GM12878 (cell line): Measurements from ENCODE around the gene GNB2. TPM values are rescaled to one million over a fixed set of nuclear protein-coding genes. Genes with fewer than 3 reads are reported as not detected.

ENCODE experiments used
- ATAC-seq: fragments of 200-7000 bp; cut with Tn5 transposase; 3 replicates; pipeline ENCODE4 v1.9.1; 2020; ENCODE audit warnings: mild to moderate bottlenecking, moderate library complexity
- BruUV-seq: library from RNA; stranded (reverse); fragments of 400-500 nt; replicated peaks from 2 replicates; lab custom pipeline; 2021; lab: Mats Ljungman, UMichigan
- CTCF ChIA-PET: fragments of 300-600 bp; sonication (Branson Sonifier 250); formaldehyde crosslinking; extraction: SDS; loops from one replicate; lab custom pipeline; 2021; ENCODE audit warnings: inconsistent platforms; lab: Yijun Ruan, JAX
- POLR2A ChIA-PET: fragments of 350-600 bp; formaldehyde crosslinking; extraction: SDS; loops from one replicate; lab custom pipeline; 2021; ENCODE audit warnings: inconsistent platforms; lab: Charles Lee
- RAD21 ChIA-PET: fragments of 300-600 bp; sonication (Branson Sonifier 250); formaldehyde crosslinking; loops from one replicate; lab custom pipeline; 2023; ENCODE audit warnings: antibody characterized with exemption; ENCODE audit not compliant: unreplicated experiment; lab: Charles Lee
- SMC1A ChIA-PET: fragments of 300-600 bp; sonication (Branson Sonifier 250); formaldehyde crosslinking; loops from one replicate; lab custom pipeline; 2023; ENCODE audit not compliant: unreplicated experiment, uncharacterized antibody; lab: Charles Lee
- DNase-seq: peaks from one replicate; pipeline ENCODE4 v3.0.0-alpha.2; 2011; ENCODE audit warnings: low read depth, low spot score
- FAIRE-seq: peaks from 3 replicates; lab custom pipeline; 2011; peaks lifted over from hg19 to GRCh38; lab: Jason Lieb, UNC
- H2AFZ ChIP-seq: 2 replicates; pipeline ENCODE4 v1.6.0; 2011; ENCODE audit warnings: low read depth, low read length, control low read depth; ENCODE audit not compliant: control insufficient read depth
- H3K27ac ChIP-seq: 2 replicates; pipeline ENCODE4 v1.5.1; 2011; ENCODE audit warnings: control low read depth; ENCODE audit not compliant: control insufficient read depth, insufficient read depth
- H3K27me3 ChIP-seq, 2 experiments: replicated peaks in 1 of 2; 2 replicates each; pipeline versions ENCODE4 v1.6.0 to v1.6.1; 2011; ENCODE audit warnings: low read length in 1 of 2; ENCODE audit not compliant: control insufficient read depth in 2 of 2, insufficient read depth in 2 of 2
- H3K36me3 ChIP-seq, 2 experiments: 2 replicates each; pipeline ENCODE4 v1.5.1; 2011; ENCODE audit warnings: low read length in 1 of 2; ENCODE audit not compliant: control insufficient read depth in 2 of 2, insufficient read depth in 2 of 2
- H3K4me1 ChIP-seq: 2 replicates; pipeline ENCODE4 v1.6.1; 2011; ENCODE audit warnings: mild to moderate bottlenecking, low read length, moderate library complexity, mixed read lengths; ENCODE audit not compliant: control insufficient read depth, insufficient read depth
- H3K4me2 ChIP-seq: 2 replicates; pipeline ENCODE4 v1.6.0; 2011; ENCODE audit warnings: control low read depth; ENCODE audit not compliant: control insufficient read depth, insufficient read depth
- H3K4me3 ChIP-seq: fragments of 200-600 bp; sonication (generic); 2 replicates; pipeline ENCODE4 v1.5.1; 2016
- H3K79me2 ChIP-seq: 2 replicates; pipeline ENCODE4 v1.6.0; 2011; ENCODE audit warnings: low read length; ENCODE audit not compliant: control insufficient read depth, insufficient read depth
- H3K9ac ChIP-seq: 2 replicates; pipeline ENCODE4 v1.8.0; 2011; ENCODE audit warnings: low read length, control low read depth, mixed read lengths; ENCODE audit not compliant: control insufficient read depth, insufficient read depth
- H3K9me3 ChIP-seq: replicated peaks from 3 replicates; pipeline ENCODE4 v1.5.1; 2011; ENCODE audit warnings: mild to moderate bottlenecking, low read length; ENCODE audit not compliant: control insufficient read depth, insufficient read depth
- H4K20me1 ChIP-seq: 2 replicates; pipeline ENCODE4 v1.6.0; 2011; ENCODE audit not compliant: control insufficient read depth, insufficient read depth
- EGR1 ChIP-seq, 2 experiments: IDR thresholded peaks; 1 replicate in 1 of 2; 2 replicates in 1 of 2; pipeline ENCODE4 v1.6.1; 2011 to 2012; ENCODE audit warnings: low read depth in 2 of 2, low read length in 2 of 2, borderline replicate concordance in 1 of 2, mild to moderate bottlenecking in 1 of 2, moderate library complexity in 1 of 2
- FOXM1 ChIP-seq: IDR thresholded peaks from 2 replicates; pipeline ENCODE4 v1.6.1; 2012; ENCODE audit warnings: low read depth, mild to moderate bottlenecking, inconsistent platforms, low read length, moderate library complexity
- NBN ChIP-seq: fragments of 450-650 bp; IDR thresholded peaks from 2 replicates; pipeline ENCODE4 v1.6.1; 2016
- SMAD5 ChIP-seq: IDR thresholded peaks from 2 replicates; pipeline ENCODE4 v1.6.1; 2016; ENCODE audit warnings: antibody characterized with exemption, low read depth
- TCF12 ChIP-seq: IDR thresholded peaks from 2 replicates; pipeline ENCODE4 v1.6.1; 2011; ENCODE audit warnings: low read depth, mild to moderate bottlenecking, low read length
- WGBS: methylation state at CpG from one replicate; pipeline ENCODE4 v1.1.6; 2016; ENCODE audit warnings: low lambda C conversion rate; ENCODE audit not compliant: insufficient replicate concordance, insufficient coverage; ENCODE audit errors: missing lambda C conversion rate; 5-methylcytosine and 5-hydroxymethylcytosine counted together
- in situ Hi-C: fragments of 300-500 bp; cut with MboI; formaldehyde crosslinking; loops from 9 replicates; pipeline ENCODE4 v1.14.3; 2018; ENCODE audit warnings: mixed read lengths
- intact Hi-C: fragments of 100-400 bp; cut with micrococcal nuclease; formaldehyde crosslinking; loops from one replicate; pipeline ENCODE4 v1.14.2; 2022; ENCODE audit not compliant: unreplicated experiment
- polyA plus RNA-seq, 11 experiments: library from polyadenylated mRNA; depleted of rRNA in 4 of 11; unstranded in 6 of 11; stranded (reverse) in 5 of 11; fragments of >200 nt; fragmentation: Nextera tagmentation in 4 of 11; fragmentation: Illumina TruSeq in 1 of 11; extraction: Ambion mirVana in 4 of 11; extraction: Trizol in 1 of 11; gene quantifications; 1 replicate in 1 of 11; 2 replicates in 10 of 11; pipeline versions ENCODE4 v1.2.1 to v1.2.3, GENCODE V29; 2011 to 2016; ENCODE audit warnings: inconsistent platforms in 2 of 11, missing spikeins in 2 of 11, low read depth in 1 of 11
- total RNA-seq, 4 experiments: library from RNA; depleted of rRNA in 3 of 4; stranded (reverse); fragments of >200 nt in 3 of 4; fragmentation: Illumina TruSeq in 1 of 4; extraction: Trizol in 1 of 4; gene quantifications; 2 replicates each; pipeline versions ENCODE4 v1.2.1 to v1.2.3, GENCODE V29; 2013 to 2021
- TF ChIP-seq, protein P1 (sequence below): IDR thresholded peaks from 2 replicates; pipeline ENCODE4 v1.6.1; 2011; ENCODE audit warnings: low read depth, mild to moderate bottlenecking, low read length, moderate library complexity, borderline replicate concordance; ENCODE audit errors: extremely low read depth
- TF ChIP-seq, protein P2 (sequence below): IDR thresholded peaks from 2 replicates; pipeline ENCODE4 v1.6.1; 2012; ENCODE audit warnings: low read depth, low read length, improper control_type of control experiment
- TF ChIP-seq, protein P3 (sequence below): IDR thresholded peaks from 2 replicates; pipeline ENCODE4 v1.6.1; 2011; ENCODE audit warnings: low read depth, low read length, improper control_type of control experiment, borderline replicate concordance

The GNB2 gene
- total and polyA plus RNA-seq, 10 of the 15 experiments (the other 5 are each of a cell fraction or from before 2014, with no cell fraction given) = 0.35 to 175 (median 59.7) TPM

DNA sequence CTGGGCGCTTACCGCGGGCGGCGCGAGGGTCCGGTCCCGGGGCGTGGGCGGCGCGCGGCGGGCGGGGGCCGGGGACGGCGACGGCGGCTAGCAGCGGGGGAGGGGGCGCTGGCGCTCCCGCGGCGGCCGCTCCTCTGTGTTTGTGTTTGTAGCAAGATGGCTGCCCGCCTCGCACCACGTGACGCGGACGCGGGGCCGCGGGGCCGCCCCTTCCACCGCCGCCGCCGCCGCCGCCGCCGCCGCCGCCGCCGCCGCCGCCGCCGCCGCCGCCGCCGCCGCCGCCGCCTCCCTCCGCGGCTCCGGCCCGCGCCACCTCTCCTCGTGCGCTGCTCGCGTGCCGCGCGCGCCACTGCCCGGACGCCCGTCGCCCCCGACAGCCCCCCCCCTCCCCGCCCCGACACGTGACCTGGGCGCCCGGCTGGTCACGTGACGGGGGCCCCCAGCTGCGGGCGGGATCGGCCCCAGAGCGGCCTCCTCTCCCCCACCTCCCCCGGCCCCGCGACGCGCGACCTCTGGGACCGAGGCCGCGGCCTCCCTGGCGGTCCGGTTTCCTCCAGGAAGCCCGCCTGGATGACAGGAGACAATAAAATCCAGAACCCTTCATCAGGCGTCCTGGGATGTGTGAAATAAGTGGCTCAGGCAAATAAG lies 20.7 kb downstream of the GNB2 start, which contains the start of gene GIGYF1 (continued):
- TF ChIP-seq NBN = no peak
- TF ChIP-seq, protein P1, sequence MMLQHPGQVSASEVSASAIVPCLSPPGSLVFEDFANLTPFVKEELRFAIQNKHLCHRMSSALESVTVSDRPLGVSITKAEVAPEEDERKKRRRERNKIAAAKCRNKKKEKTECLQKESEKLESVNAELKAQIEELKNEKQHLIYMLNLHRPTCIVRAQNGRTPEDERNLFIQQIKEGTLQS = peak; percentile 91
- TF ChIP-seq, protein P2, sequence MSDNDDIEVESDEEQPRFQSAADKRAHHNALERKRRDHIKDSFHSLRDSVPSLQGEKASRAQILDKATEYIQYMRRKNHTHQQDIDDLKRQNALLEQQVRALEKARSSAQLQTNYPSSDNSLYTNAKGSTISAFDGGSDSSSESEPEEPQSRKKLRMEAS = peak; percentile 74
- peak; percentile 17; the same call in 1 of the 2 replicates for TF ChIP-seq TCF12
- peak in 1 of 2 experiments; percentile 66; a peak in 1 of 3 replicates for TF ChIP-seq EGR1 (IDR thresholded peaks at IDR 0.05; ENCODE audit: borderline replicate concordance in 1 of 2, low read depth in 2 of 2, low read length in 2 of 2)
- TF ChIP-seq, protein P3, sequence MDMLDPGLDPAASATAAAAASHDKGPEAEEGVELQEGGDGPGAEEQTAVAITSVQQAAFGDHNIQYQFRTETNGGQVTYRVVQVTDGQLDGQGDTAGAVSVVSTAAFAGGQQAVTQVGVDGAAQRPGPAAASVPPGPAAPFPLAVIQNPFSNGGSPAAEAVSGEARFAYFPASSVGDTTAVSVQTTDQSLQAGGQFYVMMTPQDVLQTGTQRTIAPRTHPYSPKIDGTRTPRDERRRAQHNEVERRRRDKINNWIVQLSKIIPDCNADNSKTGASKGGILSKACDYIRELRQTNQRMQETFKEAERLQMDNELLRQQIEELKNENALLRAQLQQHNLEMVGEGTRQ = peak; percentile 59

DNA sequence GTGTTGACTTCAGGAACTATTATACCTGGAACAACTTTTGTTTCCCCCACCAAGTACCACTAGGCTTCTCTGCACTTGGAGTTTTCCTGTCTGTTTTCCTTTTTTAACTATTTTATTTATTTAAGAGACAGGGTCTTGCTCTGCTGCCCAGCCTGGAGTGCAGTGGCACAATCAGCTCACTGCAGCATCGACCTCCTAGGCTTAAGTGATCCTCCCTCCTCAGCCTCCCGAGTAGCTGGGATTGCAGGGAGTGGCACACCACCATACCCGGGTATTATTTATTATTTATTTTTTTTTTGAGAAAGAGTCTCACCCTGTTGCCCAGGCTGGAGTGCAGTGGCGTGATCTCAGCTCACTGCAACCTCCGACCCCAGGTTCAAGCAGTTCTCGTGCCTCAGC lies 22.6 kb downstream of the GNB2 start:
- Histone ChIP-seq H3K36me3 (no peaks in the 10 kb centered on the region), H3K4me3 (peak overlapping the region; percentile 10; the same call in 1 of the 2 replicates), H3K4me2 (peak overlapping the region; percentile 86), H3K4me1 (peaks cover 27% of the 10 kb centered on the region), H3K79me2 (peaks cover 27% of the 10 kb centered on the region), H4K20me1 (no peaks in the 10 kb centered on the region), H3K9me3 (no peaks in the 10 kb centered on the region), H3K27ac (peak overlapping the region; percentile 57), H3K9ac (no peak overlapping the region), H2AFZ (peak overlapping the region; percentile 63; the same call in 1 of the 2 replicates), H3K27me3 (no peaks in the 10 kb centered on the region)
- no TSS peak for BruUV-seq
- WGBS = 39% methylated on average over 6 of the region's 6 CpGs
- ATAC-seq = no peak
- intact Hi-C loops (loop anchor here (5.0 to 10.0 kb wide), 2 partner anchors 84 to 221 kb away; partner anchors contain the start of genes MOSPD3 and TSC22D4), in situ Hi-C loops (loop anchor here (25.0 kb wide), 1 partner anchor 234 kb away; the partner anchor contains the start of gene SPACDR)
- no peak for DNase-seq
- no peak for FAIRE-seq
- RAD21 ChIA-PET = interaction anchor here (1.2 to 5.8 kb wide), 6 partner anchors 9 to 309 kb away, joined by 3 to 56 read pairs (median 4); partner anchors contain the start of genes FBXO24, MOSPD3 and POP7
- TF ChIP-seq FOXM1 (no peak), SMAD5 (no peak)
- TF ChIP-seq, all 136 proteins: peak for 0
- ChIA-PET POLR2A (interaction anchor here (1.1 to 2.6 kb wide), 3 partner anchors 9 to 110 kb away, joined by 3 to 29 read pairs (median 3); partner anchors contain the start of genes FBXO24, LRCH4 and POP7), CTCF (interaction anchor here (1.3 to 8.6 kb wide), 4 partner anchors 9 to 107 kb away, joined by 3 to 134 read pairs (median 6); partner anchors contain the start of genes MOSPD3 and POP7), SMC1A (interaction anchor here (0.5 to 5.0 kb wide), 5 partner anchors 10 to 156 kb away, joined by 3 to 28 read pairs (median 3); partner anchors contain the start of genes MOSPD3, POP7 and SLC12A9)
